Mammary epithelial cell (primary cell): ENCODE results near the gene NEO1.

Source experiments
- CTCF ChIP-seq, 2 donors: IDR thresholded peaks in 1 of 2; conservative IDR thresholded peaks in 1 of 2; 2 replicates each; pipeline ENCODE4 v1.5.1; 2011 to 2012; ENCODE audit warnings: inconsistent platforms in 2 of 2, low read length in 2 of 2, mild to moderate bottlenecking in 2 of 2, control low read depth in 1 of 2, low read depth in 1 of 2; ENCODE audit not compliant: insufficient read depth in 1 of 2; ENCODE audit errors: extremely low read depth in 1 of 2
- EZH2 ChIP-seq: IDR thresholded peaks from 2 replicates; pipeline ENCODE4 v1.6.1; 2012; ENCODE audit warnings: low read length, inconsistent platforms, borderline replicate concordance

DNA sequence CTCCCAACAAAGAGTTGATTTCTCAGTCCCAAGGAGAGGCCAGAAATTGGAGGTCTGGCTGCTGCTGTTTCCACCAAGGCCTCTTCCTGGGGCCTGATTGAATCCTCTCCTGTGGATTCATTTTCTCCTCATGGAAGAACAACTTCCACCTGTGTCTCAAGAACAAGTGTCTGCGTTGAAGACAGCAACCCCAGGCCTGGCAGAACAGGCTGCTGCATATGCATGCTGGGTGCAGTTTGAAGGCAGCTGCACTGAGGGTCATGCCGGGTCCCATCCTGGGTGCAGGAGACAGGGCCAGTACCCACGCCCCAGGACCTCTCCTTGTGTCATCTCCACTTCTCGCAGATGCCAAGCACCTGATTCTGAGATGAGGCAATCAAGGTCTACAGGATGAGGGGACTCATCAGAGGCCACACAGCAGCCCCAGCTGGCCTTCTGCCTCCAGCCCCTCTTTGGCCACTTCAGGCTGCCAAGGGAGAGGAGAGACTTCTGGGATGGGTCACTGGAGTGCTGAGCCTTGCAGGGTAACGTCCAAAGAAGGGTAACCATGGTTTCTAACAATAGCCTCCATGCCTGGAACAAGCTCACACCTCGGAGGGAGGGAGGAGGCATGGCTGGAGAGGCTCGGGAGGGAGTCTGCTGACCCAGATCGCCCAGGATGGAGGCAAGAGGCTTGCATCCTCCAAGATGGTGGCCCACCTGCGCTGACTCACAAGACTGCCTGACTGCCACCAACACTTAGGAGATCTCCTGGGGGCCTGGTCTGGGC, 286.5 kb downstream of the NEO1 start:
- TF ChIP-seq EZH2, result no peak
- no peak for TF ChIP-seq CTCF (conservative IDR thresholded peaks at IDR 0.05 in 1 of 2, IDR thresholded peaks at IDR 0.05 in 1 of 2; ENCODE audit: extremely low read depth in 1 of 2, insufficient read depth in 1 of 2, low read depth in 1 of 2, low read length in 2 of 2)
